AG10803 (cell line): Measurements from ENCODE around the gene KDM5A.
A peak's percentile ranks its signal among the peaks of the same experiment; 100 is the strongest.
"Not testable (repeated sequence)": the region's sequence is repeated elsewhere in the genome, so short reads cannot be mapped to it uniquely, and the experiment has no call there.

Experiments
- DNase-seq: peaks from one replicate; pipeline ENCODE4 v3.0.0; 2010; ENCODE audit warnings: low read depth
- H3K4me3 ChIP-seq: 2 replicates; pipeline ENCODE4 v1.5.1; 2011; ENCODE audit warnings: mild to moderate bottlenecking, low read length, control low read depth
- CTCF ChIP-seq: conservative IDR thresholded peaks from 2 replicates; pipeline ENCODE4 v1.5.1; 2011; ENCODE audit warnings: mild to moderate bottlenecking, low read length, control low read depth, inconsistent platforms

Gene KDM5A

GRCh38 chr12:389142-390096 is at the start of gene KDM5A:
TSS of gene KDM5A (minus strand) at chr12:389320. CDS start at chr12:389091, 229 bp downstream.
- peak; percentile 96 for DNase-seq
- peak within 1 kb of the TSS; percentile 89 for H3K4me3 ChIP-seq
- no peak for TF ChIP-seq CTCF

GRCh38 chr12:435737-436136 is 46.6 kb upstream of the KDM5A start:
- not testable (repeated sequence) for H3K4me3 ChIP-seq, DNase-seq

GRCh38 chr12:422526-422925 is 33.4 kb upstream of the KDM5A start:
- H3K4me3 ChIP-seq, result no peak overlapping the region
- no peak for TF ChIP-seq CTCF
- DNase-seq, result no peak

GRCh38 chr12:418432-418831 is 29.3 kb upstream of the KDM5A start:
- no peak overlapping the region for H3K4me3 ChIP-seq
- no peak for TF ChIP-seq CTCF

GRCh38 chr12:414859-415258 is 25.7 kb upstream of the KDM5A start:
- TF ChIP-seq CTCF, result no peak
- DNase-seq, result peak; percentile 8
- no peak overlapping the region for H3K4me3 ChIP-seq

More at GRCh38 chr12:418432-418831, 29.3 kb upstream of the KDM5A start:
- DNase-seq, result no peak

- H3K4me3 ChIP-seq, result peak overlapping the region; percentile 96
- DNase-seq, result peak; percentile 36
- peak; percentile 57 for TF ChIP-seq CTCF
Observed at GRCh38 chr12:402029-402389, 12.9 kb upstream of the KDM5A start.

GRCh38 chr12:401235-402028 is 12.3 kb upstream of the KDM5A start, which contains the start of gene CCDC77:
TSS of gene CCDC77 (plus strand) at chr12:401644. CDS start at chr12:409384, 7,740 bp downstream.
- peak within 1 kb of the TSS; percentile 96 for H3K4me3 ChIP-seq
- TF ChIP-seq CTCF, result peak; percentile 35
- DNase-seq, result peak; percentile 86
